T follicular helper cell (primary cell): ENCODE data around the gene KRT33B.
"Not testable (repeated sequence)": the region's sequence is repeated elsewhere in the genome, so short reads cannot be mapped to it uniquely, and the experiment has no call there.

Source experiments
- DNase-seq: peaks from one replicate; pipeline ENCODE4 v3.0.0-alpha.2; 2020; ENCODE audit warnings: low read depth

KRT33B gene

DNA sequence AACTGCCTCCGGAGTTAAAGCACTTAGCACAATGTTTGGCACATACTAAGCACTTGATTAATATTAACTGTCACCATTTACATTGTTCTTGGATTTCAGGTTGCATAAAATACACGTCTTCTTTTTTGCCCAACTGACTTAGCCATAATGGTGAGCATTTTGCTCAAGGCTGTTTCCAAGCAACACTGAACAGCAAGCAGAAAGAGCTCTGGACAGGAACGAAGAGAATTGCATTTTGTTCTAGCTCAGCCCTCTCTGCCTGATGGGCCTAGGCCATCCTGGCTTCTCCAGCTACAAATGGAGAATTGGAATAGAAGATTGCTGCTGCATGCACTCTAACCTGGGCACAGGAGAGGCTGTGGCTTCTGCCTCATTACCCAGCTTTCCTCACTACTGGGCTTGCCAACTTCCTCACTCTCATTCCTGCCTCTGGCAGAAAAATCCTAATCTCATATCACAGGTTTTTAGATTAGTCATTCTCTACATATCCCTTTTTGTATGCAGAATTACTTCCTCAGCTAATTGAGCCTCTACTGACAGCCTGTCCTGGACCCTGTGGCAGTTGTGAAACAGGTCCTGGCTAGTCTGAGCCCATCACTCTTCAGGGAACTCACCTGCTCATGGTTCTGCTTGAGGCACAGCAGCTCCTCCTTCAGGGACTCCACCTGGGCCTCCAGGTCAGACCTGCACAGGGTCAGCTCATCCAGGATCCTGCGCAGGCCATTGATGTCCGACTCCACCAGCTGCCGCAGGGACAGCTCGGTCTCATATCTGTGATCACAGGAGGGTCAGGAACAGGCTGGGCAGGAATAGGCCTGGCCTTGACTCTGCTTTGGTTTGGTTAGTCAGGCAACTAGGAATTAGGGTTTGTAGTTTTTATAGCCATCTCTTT, 21.5 kb downstream of the KRT33B start:
- DNase-seq = no peak

DNA sequence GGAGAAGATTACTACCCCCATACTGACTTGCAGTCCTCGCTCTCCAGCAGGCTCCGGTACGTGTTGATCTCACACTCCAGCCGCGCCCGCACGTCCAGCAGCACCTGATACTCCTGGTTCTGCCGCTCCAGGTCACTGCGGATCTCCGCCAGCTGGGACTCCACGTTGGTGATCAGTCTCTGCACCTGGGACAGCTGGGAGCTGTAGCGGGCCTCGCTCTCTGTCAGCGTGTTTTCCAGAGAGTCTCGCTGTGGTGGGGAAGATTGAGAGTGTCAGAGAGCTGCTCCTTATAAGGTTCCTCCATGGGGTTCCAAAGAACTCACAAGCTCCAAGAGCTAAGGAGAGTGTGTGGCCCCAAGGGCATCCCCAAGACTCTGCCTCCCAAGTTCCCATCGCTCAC, 23.2 kb downstream of the KRT33B start:
- not testable (repeated sequence) for DNase-seq

DNA sequence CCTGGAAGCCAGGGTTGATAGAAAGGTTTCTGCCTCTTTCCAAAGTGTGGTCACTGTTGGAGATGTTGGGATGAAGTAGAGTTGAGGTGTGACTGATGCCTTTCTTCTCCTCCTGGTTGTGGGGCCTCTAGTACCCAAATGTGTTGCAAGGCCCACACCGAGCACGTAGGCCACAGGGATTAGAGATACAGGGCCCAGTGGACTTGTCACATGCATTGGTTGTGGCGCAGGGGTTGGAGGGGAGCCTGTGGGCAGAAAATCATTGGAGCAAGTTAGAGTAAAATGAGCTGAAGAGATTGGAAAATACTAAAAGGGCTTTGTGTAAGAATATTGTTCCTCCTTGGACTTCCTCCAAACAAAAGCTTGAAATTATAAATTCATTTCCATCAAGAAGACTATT, 23.6 kb downstream of the KRT33B start:
- no peak for DNase-seq

DNA sequence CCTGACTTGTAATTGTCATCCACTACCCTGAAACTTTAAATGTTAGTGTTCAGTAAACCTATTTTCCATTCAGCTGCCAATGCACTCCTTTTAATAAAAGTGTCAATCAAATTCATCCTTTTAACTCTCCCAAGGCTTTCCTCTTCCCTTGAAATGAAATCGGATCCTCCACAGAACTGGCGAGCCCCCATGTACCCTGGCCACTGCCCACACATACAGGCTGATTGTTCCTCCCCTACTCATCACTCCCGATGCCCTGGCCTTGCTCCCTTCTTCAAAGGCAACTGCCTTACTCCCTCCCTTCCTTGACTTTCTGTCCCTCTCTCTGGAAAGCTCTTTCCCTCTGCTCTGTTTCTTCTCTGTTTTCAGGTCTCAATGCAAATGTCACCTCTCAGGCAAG, 26.6 kb downstream of the KRT33B start:
- DNase-seq = no peak

DNA sequence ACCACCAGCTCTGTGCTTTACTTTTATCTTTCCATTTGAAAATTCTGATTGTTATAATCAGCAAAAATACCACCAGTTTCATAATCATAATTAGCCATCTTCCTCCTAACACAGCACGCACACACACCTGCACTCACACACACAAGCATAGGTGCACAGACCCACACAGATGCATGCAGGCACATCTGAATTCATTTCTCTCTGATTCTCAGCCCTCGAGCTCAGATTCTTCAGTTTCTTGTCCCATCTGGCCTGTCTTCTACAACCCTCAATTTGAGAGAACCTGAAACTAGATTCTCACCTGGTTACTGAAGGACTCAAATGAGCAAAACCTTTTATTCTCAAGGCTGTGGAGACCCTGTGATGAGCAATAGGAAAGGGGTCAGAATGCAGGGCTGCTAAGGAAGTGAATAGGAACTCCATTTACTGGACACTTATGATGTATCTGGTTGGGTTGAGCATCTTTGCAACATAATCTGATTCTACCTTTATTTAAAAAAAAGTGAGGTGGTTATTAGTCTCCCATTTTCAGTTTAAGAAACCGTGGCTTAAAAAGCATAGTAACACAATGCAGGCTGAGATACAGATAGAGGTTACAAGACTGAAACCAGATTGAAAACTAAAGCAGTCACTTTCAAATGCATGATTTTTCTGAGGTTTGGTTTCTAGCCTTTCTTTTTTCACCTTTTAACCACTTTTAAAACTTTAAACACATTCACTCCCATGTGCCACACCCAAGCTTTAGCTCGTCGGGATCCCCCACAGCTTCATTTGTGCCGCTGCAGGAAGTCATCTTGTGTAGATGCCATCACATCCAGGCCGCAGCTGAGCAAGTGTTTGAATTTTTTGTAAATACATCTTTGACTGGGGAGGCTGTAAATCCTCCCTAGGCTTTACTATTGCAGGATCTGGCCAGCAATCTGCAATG, 28.4 kb downstream of the KRT33B start:
- DNase-seq = peak; percentile 47

DNA sequence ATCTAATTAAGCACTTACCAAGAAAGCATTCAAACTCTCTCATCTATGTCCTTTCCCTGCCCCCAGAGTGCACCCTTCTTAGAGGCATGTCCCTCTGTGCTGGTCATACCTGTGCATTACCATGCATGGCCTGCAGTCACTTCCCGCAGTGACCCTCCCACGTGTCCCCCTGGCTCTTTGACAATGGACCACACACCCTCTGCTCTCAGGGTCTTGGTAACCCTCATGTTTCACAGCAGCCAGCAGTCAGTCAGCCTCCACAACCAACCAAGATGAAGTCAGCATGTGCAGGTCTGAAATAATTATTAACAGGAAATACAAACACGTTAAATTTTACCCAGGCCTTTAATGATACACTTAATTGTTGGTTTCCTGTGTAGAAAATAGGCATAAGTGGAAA, 29.1 kb downstream of the KRT33B start:
- DNase-seq = no peak

DNA sequence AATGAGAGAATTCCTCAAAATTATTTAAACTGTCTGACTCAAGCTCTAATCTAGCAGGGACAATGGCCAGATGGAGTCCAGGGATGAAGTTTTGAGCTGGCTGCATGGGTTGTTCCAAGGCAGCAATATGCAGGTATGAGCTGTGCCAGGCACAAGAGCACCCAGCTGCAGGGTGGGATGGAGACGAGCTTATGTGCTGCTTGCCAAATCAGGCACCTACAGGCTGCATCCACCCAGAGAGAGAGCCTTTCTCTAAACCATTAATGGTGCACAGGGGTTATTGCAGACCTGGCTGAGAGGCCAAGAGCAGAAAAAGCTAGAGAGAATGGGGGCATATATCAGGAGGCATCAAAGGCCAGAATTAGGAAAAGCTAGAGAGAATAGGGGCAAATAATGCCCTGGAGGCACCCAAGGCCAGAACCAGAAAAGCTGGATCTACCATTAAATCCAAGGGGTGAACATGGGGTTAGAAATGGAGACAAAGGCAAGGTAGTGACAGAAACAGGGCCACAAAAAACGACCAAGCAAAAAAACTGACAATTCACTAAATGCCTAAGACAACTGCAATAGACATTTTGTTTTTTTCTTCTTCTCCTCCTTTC, 29.9 kb downstream of the KRT33B start:
- DNase-seq = no peak

DNA sequence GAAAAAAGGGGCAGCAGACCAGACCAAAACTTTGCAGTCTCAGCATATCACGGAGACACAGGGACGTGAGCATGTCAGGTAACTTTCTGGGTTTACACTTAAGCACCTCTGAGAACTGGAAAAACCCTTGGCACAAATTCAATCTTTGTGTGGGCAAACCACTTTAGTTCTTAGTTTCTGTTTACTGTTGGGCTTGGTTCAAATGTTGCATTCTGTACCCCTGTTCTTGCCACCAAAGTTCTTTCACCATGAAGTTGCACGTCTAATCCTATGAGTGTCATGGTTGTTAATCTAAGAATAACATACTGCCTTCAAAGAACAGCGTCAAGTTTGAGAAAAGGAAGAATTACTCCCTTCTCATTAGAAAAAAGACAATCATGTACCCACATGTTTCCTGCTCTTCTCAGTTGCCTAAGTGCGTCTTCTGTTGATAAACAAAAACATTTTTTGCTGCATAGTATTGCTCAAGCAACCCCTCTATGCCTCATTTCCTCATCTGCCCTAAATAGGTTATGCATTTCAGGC, 30.6 kb downstream of the KRT33B start:
- peak; percentile 53 for DNase-seq

DNA sequence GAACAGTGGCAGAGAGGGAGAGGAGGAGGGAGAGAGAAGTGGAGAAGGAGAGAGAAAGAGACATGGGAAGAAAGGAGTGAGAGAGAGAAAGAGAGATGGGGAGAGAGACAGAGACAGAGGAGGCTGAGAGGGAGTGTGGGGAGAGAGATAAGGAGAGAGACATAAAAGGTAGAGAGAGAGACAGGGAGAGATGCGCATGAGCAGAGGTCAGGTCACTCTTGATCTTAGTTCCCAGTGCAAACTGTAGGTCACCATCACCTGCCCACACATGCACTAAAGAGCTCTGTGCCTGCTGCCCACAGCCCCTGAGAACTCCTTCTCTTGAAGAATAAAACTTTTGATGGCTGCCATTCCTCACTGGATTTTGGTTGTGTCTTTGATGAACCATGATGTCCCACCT, 33.9 kb downstream of the KRT33B start:
- no peak for DNase-seq

DNA sequence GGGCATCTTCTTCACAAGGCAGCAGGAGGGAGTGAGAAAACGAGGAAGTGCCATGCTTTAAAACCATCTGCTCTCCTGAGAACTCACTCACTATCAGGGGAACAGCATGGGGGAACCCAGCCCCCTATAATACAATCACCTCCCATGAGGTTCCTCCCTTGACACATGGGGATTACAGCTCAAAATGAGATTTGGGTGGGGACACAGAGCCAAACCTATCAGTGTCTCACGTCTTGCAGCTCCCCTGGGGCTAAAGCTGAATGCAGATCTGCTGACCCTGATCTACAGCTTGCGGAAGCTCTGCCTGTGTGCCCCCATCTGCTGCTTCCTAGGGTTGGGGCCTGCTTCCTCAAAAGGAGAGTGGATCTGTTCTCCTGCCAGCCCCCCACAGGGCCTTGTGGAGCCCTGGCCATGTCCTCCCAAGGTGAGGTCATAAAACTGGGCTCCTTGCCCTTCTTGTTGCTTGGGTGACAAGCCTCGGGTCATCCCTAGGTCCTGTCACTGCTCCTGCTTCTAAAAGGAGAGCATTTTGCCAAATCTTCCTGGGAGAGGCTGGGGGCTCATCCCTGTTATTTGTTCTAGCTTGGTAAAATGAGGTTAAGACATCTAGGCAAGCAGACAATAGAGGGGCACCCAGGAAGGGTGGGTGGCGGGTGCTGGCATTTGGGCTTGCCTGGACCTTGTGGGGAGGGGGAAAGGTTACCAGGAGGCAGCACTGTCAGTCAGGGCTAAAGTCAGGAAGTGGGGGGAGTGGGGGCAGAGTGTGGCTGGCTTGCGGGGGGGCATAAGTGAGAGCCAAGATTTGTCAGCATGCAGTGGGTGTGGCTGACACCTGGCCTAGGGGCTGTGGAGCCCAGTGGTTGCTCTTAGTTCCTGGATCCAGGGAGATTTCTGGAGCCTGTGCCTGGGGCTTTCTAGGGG, 35.0 kb downstream of the KRT33B start:
- DNase-seq = no peak

DNA sequence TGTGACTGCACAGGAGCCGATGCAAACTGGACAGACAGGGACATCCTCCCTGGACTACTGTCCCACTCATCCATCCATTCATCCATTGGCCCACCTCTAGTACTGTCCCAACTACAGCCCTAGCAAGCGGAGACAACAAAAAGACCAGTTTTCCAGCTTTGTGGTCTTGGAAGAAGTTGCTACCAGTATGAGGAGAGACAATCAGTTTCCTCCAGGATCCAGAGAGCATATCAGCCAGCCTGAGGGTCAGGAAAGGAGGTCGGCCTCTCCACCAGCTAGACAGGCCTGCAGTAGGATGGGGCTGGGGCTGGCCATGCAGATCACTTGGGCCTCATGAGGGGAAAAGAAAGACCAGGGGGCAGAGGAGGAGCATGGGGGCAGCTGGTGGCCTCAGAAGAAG, 35.8 kb downstream of the KRT33B start:
- DNase-seq = no peak

DNA sequence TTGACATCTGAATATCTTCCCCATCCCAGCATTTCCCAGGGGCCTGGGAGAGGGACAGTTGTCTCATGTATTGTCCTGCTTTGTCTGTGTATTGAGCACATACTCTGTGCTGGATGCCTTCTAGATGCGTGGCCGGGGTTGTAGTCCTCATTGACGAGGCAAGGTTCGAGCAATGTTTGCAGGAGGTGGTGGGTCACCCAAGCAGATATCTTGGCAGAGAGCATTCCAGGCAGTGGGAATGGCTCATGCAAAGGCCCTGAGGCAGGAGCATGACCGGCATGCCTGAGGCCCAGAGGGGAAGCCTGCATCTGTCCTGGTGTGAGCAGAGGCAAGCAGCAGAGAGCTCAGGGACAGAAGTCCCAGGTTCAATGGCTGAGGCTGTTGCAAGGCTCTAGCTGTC, 36.5 kb downstream of the KRT33B start:
- no peak for DNase-seq

DNA sequence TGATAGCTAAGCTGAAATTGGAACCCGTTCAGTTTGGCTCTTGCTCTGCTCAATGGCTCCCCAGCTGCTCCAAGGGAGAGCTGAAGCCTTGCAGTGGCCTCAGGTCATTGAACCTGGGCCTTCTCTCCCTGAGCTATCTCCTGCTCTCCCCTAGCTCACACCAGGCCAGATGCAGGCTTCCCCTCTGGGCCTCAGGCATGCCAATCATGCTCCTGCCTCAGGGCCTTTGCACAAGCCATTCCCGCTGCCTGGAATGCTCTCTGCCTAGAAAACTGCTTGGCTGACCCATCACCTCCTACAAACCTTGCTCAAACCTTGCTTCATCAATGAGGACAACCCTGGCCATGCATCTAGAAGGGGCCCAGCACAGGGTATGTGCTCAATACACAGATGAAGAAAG, 37.4 kb downstream of the KRT33B start:
- DNase-seq = no peak

DNA sequence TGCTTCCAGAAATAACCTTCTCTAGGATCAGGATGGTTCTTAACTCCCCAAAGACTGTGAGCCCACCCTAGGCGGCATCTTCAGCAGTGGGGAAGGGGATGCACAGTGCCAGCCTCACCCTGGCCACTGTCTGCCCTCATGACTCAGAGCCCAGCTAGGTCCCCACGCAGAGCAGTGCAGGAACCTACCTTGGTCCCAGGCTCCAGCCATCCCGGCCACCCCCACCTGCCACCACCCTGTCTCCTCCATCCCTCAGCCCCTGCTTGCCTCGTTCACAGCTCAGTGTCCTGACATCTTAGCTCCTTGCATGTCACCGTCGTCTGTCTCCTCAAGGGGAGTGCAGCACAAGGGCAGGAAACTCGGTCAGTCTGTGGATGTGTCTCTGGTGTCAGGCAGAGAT, 38.0 kb downstream of the KRT33B start:
- DNase-seq = no peak

DNA sequence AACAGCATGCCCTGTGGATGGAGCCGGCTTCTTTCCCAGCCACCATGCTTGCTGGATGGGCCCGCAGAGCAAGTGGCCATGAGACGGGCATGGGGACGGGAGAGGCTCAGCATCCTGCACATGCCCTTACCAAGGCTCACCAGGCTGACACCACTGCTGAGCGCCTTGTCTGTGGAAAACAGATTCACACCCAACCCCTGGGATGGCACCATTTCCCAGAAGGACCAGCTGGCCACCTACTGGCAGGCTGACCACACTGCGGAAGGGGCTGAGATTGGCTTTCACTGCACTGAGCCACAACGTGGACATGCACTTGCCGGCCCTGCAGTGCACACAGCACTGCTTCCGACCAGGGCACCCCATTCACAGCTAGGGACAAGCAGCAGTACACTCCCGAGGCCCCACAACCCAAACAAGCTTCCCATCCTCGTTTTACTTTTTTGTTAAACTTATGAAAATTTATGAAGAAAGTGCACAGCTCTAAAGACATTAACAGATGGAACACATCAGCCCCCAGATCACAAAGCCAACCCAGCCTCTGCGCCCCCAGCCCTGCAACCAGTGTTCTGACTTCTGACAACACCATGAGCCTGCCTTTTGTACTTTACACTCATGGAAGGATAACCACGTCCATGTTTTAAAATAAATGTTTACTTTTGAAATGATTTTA, 40.2 kb downstream of the KRT33B start:
- DNase-seq = no peak

DNA sequence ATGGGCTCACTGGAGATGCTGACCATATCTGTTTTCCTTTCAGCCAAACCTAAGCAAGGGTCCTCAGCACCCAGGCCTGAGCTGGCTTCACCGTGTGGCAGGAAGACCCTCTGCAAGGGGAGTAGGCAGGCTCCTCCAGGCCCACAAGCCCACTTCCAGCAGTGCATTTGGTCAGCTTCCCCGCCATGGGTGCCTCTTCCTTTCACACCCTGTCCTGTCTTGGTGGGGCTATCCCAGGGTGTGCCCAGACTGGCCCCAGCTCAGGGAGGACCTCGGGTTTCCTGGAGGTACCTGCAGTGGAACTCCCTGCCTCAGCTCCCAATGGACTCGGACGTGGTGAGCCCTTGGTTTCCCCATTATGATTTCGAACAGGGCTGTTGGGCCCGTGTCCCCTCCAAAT, 41.4 kb downstream of the KRT33B start:
- DNase-seq = no peak

DNA sequence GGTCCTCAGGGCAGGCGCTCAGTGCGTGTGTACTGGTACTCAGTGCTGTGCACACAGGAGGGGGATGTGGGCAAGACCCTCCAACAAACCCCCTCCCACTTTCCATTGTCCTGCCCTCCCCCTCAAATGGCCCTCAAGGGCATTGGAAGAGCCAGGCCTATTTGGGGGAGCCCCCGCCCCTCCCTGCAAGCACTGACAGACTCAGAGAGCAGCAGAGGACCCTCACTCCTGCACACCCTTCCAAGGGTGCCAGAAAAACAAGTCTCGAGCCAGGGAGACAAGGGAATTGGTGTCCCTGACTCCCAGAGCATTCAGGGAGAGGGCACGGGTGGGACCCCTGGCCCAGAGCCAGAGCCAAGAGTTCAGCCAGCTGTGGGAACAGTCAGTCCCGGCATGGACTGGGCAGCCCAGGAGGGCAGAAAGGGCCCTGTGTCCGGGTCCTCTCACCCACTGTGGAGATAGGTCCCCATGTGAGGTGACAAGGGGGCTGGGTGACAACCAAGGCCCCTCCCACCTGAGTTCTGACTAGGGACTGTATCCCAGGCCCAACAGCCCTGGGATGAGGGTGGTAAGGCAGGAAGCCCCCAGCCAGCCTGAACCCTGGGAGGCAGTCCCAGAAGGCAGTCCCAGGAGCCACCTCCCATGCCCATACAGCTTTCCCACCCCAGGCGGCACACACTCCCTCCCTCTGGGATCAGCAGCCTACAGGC, 42.0 kb downstream of the KRT33B start:
- DNase-seq = no peak

DNA sequence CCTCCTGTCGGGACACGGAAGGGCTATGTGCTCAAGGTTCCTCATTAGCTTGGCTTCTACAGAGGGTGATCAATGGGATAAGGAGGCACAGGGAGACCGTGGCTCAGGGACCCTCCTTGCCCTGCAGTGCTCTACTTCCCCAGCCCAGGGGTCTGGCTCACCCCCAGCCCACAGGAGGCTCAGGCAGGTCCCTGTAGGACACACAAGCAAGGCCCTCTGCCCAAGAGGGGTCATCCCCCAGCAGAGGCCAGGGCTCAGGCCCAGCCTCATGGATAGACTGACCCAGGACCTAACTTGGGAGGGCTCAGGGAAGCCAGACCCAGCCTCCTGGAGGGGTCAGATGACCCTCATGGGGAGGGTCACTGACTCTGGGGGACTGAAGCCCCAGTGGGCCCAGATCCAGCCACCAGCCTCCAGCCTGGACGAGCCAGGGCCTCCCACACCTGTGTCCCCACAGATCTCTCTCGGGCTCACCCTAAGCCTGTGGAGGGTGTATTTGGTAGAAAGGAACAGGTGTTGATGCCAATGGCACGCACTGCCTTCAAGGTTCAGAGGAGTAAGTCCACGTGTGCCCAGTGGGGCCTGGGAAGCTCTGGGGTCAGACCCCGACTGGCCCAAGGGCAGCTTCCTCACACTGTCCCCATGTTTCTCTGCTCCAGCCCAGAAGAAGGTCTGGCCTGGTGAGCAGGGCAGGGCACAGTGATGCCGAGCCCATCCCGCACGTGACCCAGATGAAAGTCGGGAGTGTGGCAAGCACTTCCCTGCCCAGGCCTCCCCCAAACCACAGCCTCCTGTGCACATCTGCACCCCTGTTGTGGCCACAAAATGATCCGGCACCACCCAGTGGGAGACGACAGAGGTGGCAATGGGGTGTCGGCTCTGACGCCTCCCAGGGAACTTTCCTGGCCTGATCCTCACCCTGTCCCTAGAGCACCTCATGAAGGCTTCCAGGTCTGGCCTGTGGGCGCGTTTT, 43.2 kb downstream of the KRT33B start:
- DNase-seq = no peak

DNA sequence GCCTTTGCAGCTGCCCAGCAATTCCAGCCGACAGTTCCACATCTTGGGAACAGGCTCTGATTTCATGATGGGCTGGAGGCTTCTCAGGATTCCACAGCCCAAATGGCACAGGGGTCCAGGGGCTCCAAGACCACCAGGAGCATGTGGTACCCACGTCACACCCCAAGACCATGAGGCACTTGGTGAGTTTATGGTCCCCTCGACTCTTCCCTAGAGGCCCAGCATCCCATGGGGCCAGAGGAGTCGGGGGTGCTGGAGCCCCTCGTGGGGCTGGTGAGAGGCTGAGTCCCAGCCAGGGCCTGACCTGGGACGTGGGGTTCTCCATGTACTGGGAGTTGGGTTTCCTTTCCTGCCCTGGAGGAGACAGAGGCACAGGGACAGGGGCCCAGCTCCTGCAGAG, 44.0 kb downstream of the KRT33B start:
- no peak for DNase-seq
